Body of pancreas (tissue), 4 donors: ENCODE results near the gene VAV2. TPM values are rescaled to one million over a fixed set of nuclear protein-coding genes. Genes with fewer than 3 reads are reported as not detected.

Source experiments
- ATAC-seq: fragments of 150-250 bp; one replicate; pipeline ENCODE4 v1.9.1; 2016
- DNase-seq, 4 donors: peaks; one replicate each; pipeline ENCODE4 v3.0.0-alpha.2; 2019
- H3K27ac ChIP-seq, 4 donors: fragments of 200-600 bp; sonication (generic); 1 replicate in 3 of 4; 2 replicates in 1 of 4; pipeline versions ENCODE4 v1.5.1 to v1.6.1; 2016 to 2019; ENCODE audit warnings: mild to moderate bottlenecking in 1 of 4, mixed read lengths in 1 of 4, moderate library complexity in 1 of 4
- H3K27me3 ChIP-seq, 2 donors: fragments of 200-600 bp; sonication (generic); one replicate each; pipeline ENCODE4 v1.6.0; 2016; ENCODE audit warnings: mild to moderate bottlenecking in 1 of 2
- H3K36me3 ChIP-seq, 2 donors: fragments of 200-600 bp; sonication (generic); replicated peaks in 1 of 2; 2 replicates each; pipeline ENCODE4 v1.5.1; 2016; ENCODE audit warnings: low read depth in 2 of 2; ENCODE audit not compliant: insufficient read depth in 1 of 2
- H3K4me1 ChIP-seq: fragments of 200-600 bp; sonication (generic); one replicate; pipeline ENCODE4 v1.6.0; 2016
- H3K4me3 ChIP-seq, 2 donors: fragments of 200-600 bp; sonication (generic); 1 replicate in 1 of 2; 2 replicates in 1 of 2; pipeline ENCODE4 v1.5.1; 2016 to 2019
- H3K9me3 ChIP-seq, 3 donors: fragments of 200-600 bp; sonication (generic); 1 replicate in 2 of 3; 2 replicates in 1 of 3; pipeline ENCODE4 v1.5.1; 2016
- POLR2A ChIP-seq, 3 donors: fragments of 450-650 bp; IDR thresholded peaks; one replicate each; pipeline ENCODE4 v1.6.1; 2016; ENCODE audit warnings: antibody characterized with exemption in 3 of 3, mild to moderate bottlenecking in 2 of 3
- WGBS, 2 donors: methylation state at CpG; one replicate each; pipeline ENCODE4 v1.1.5; 2017; 5-methylcytosine and 5-hydroxymethylcytosine counted together
- intact Hi-C: fragments of 100-400 bp; cut with DNase I; formaldehyde crosslinking; loops from one replicate; pipeline ENCODE4 v1.15.1; 2023
- total RNA-seq, 2 donors: library from RNA; depleted of rRNA; stranded (reverse); fragments of >200 nt; gene quantifications; one replicate each; pipeline ENCODE4 v1.1.0, GENCODE V29; 2016
- TF ChIP-seq, protein P1 (sequence below), 7 experiments: fragments of 450-650 bp in 4 of 7; fragments of 200-600 bp in 3 of 7; sonication (generic) in 3 of 7; IDR thresholded peaks; one replicate each; pipeline ENCODE4 v1.5.1; 2016 to 2019; ENCODE audit warnings: antibody characterized with exemption in 7 of 7

The VAV2 gene
- total RNA-seq, 2 donors from 2014 or later, result 31.6 to 32.3 TPM

DNA sequence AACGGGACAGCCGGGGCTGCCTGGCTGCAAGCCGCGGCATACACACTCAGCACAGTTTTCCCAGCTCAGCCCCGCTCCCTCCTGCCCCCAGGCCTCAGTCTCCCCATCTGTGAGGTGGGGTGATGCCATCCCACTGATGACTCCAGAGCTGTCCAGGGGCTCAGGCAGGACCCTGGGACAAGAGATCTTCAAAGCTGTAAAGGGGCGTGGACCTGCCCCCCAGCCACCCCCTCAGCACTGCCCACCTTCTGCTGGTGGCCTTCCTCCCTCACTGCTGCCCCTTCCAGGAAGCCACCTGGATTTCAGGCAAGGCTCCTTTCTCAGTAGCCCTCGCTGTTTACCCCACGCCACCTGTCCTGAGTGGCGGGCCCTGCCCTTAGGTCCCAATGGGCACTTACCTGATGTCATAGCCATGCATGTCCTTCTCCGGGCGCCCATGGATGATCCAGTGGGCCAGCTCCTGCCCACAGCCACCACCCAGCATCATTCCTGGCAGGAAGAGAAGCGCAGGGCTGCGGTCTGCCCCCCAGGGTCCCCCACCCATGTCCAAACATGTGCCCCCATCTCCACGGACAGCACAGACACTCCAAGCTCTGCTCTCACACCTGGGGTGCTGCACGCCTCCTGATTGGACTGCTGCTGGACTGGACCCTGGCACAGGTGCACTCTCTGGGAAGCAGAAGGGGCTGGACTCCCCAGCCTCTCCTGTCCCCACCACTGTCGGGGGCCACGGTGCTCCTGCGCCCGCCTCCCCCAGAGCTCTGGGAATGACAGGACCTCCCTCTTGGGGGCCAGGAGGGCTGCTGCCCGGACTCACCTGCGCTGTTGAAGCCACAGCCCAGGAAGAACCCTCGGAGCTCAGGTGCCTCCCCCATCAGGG is 279.7 kb downstream of the VAV2 start:
- no peak for TF ChIP-seq POLR2A (IDR thresholded peaks at IDR 0.05)
- TF ChIP-seq, protein P1, sequence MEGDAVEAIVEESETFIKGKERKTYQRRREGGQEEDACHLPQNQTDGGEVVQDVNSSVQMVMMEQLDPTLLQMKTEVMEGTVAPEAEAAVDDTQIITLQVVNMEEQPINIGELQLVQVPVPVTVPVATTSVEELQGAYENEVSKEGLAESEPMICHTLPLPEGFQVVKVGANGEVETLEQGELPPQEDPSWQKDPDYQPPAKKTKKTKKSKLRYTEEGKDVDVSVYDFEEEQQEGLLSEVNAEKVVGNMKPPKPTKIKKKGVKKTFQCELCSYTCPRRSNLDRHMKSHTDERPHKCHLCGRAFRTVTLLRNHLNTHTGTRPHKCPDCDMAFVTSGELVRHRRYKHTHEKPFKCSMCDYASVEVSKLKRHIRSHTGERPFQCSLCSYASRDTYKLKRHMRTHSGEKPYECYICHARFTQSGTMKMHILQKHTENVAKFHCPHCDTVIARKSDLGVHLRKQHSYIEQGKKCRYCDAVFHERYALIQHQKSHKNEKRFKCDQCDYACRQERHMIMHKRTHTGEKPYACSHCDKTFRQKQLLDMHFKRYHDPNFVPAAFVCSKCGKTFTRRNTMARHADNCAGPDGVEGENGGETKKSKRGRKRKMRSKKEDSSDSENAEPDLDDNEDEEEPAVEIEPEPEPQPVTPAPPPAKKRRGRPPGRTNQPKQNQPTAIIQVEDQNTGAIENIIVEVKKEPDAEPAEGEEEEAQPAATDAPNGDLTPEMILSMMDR (IDR thresholded peaks at IDR 0.05), result no peak
- no peaks in the 10 kb centered on the region for H3K9me3 ChIP-seq
- intact Hi-C loops, result no loop called here
- ATAC-seq (no peak), DNase-seq (peak in 1 of 4 donors; percentile 6)
- no peaks in the 10 kb centered on the region for H3K27me3 ChIP-seq
- H3K4me1 ChIP-seq, result no peaks in the 10 kb centered on the region
- no peaks in the 10 kb centered on the region for H3K36me3 ChIP-seq
- WGBS, 2 donors, result 87 to 98% methylated on average over 8 to 20 of the region's 22 CpGs
- H3K27ac ChIP-seq, result peak overlapping the region in 1 of 4 donors; percentile 24
- no peak overlapping the region for H3K4me3 ChIP-seq

Other genes with a start within 250 kb of the VAV2 start
- 1 to 10 TPM; 7.3 to 9.6 TPM for gene BRD3OS, start 33.2 kb upstream of the VAV2 start, total RNA-seq
- 10 to 100 TPM; 12.2 to 27.4 TPM for gene BRD3, start 75.7 kb upstream of the VAV2 start, total RNA-seq
- 10 to 100 TPM; 12.5 to 19.1 TPM for gene WDR5, start 143.8 kb upstream of the VAV2 start, total RNA-seq
- gene RNU6ATAC, start 172.2 kb upstream of the VAV2 start, total RNA-seq, result not detected